ENCODE data around the gene POU2F2. TPM values are rescaled to one million over a fixed set of nuclear protein-coding genes. Genes with fewer than 3 reads are reported as not detected.

POU2F2 gene
- total RNA-seq, 1 experiment from 2014 or later, result 61.9 TPM

DNA sequence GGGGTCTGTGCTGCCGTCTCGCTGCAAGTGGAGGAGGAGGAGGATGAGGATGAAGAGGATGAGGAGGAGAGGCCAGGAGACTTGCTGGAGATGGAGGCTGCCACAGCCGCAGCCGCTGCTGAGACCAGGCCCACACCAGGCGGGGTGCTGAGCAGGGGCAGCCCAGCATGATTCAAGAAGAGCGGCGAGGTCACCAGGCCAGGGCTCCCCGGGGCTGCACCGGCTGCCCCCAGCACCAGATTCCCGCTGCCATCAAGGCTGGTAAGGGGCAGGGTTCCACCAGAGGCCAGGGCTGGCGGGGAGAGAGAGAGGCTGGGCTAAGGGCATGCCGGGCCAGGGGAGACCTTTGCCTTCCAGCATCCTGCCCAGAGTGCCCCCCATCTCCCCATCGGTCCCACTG lies 40.9 kb downstream of the POU2F2 start:
- H3K4me3 ChIP-seq (ENCODE audit: low read length), result no peak overlapping the region
- no peak overlapping the region for H3K9ac ChIP-seq (ENCODE audit: low read length)
- no peaks in the 10 kb centered on the region for H3K79me2 ChIP-seq (ENCODE audit: low read length)
- no peak overlapping the region for H3K4me2 ChIP-seq (ENCODE audit: low read depth, low read length, poor library complexity, severe bottlenecking)
- peaks cover 26% of the 10 kb centered on the region; the same call in 1 of the 2 replicates for H4K20me1 ChIP-seq (ENCODE audit: insufficient read depth, low read depth, low read length)
- H3K27me3 ChIP-seq (ENCODE audit: low read length), result no peaks in the 10 kb centered on the region
- no peaks in the 10 kb centered on the region for H3K9me3 ChIP-seq (ENCODE audit: low read length)
- H3K9me2 ChIP-seq (replicated peaks; ENCODE audit: insufficient read depth, low read length), result no peaks in the 10 kb centered on the region
- no peak overlapping the region for H3K27ac ChIP-seq (ENCODE audit: low read length)
- H3K36me3 ChIP-seq (ENCODE audit: insufficient read depth, low read length), result peaks cover 38% of the 10 kb centered on the region
- peaks cover 70% of the 10 kb centered on the region for H3K4me1 ChIP-seq (ENCODE audit: low read length)
- no peak for DNase-seq
- no peak overlapping the region for H2AFZ ChIP-seq (ENCODE audit: low read length)

DNA sequence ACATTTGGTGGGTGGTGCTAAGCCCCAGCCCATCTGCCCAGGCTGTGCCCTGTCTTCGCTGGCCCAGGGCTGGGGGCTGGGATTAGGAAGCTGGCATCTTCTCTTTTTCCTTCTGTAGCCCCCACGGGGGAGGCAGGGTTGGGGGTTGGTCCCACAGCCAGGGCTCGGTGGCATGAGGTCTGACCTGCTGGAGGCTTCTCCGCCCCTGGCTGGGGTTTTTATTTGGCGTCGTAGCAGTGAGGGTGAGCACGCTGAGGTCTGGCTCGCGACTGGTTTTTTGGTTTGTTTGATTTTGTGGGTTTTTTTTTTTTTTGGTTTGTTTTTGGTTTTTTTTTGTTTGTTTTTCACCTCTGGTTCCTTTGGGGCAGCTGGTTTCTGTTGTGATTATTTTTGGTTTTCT lies 41.6 kb downstream of the POU2F2 start:
- H3K27me3 ChIP-seq (ENCODE audit: low read length), result no peaks in the 10 kb centered on the region
- H3K9me2 ChIP-seq (replicated peaks; ENCODE audit: insufficient read depth, low read length), result no peaks in the 10 kb centered on the region
- no peak overlapping the region for H3K4me2 ChIP-seq (ENCODE audit: low read depth, low read length, poor library complexity, severe bottlenecking)
- no peak overlapping the region for H3K4me3 ChIP-seq (ENCODE audit: low read length)
- H3K79me2 ChIP-seq (ENCODE audit: low read length), result no peaks in the 10 kb centered on the region
- peaks cover 35% of the 10 kb centered on the region for H3K36me3 ChIP-seq (ENCODE audit: insufficient read depth, low read length)
- peak; percentile 38 for DNase-seq
- H2AFZ ChIP-seq (ENCODE audit: low read length), result no peak overlapping the region
- no peaks in the 10 kb centered on the region for H3K9me3 ChIP-seq (ENCODE audit: low read length)
- H4K20me1 ChIP-seq (ENCODE audit: insufficient read depth, low read depth, low read length), result peaks cover 20% of the 10 kb centered on the region; the same call in 1 of the 2 replicates
- peaks cover 70% of the 10 kb centered on the region for H3K4me1 ChIP-seq (ENCODE audit: low read length)
- no peak overlapping the region for H3K9ac ChIP-seq (ENCODE audit: low read length)
- no peak overlapping the region for H3K27ac ChIP-seq (ENCODE audit: low read length)

GRCh38 chr19:42089772-42090171 lies 42.5 kb downstream of the POU2F2 start:
- no peak overlapping the region for H3K4me2 ChIP-seq (ENCODE audit: low read depth, low read length, poor library complexity, severe bottlenecking)
- peaks cover 26% of the 10 kb centered on the region for H3K36me3 ChIP-seq (ENCODE audit: insufficient read depth, low read length)
- no peak overlapping the region for H2AFZ ChIP-seq (ENCODE audit: low read length)
- H3K9ac ChIP-seq (ENCODE audit: low read length), result no peak overlapping the region
- H3K79me2 ChIP-seq (ENCODE audit: low read length), result no peaks in the 10 kb centered on the region
- H3K27ac ChIP-seq (ENCODE audit: low read length), result no peak overlapping the region
- H3K4me3 ChIP-seq (ENCODE audit: low read length), result no peak overlapping the region
- DNase-seq, result peak; percentile 48
- no peaks in the 10 kb centered on the region for H3K9me3 ChIP-seq (ENCODE audit: low read length)
- H4K20me1 ChIP-seq (ENCODE audit: insufficient read depth, low read depth, low read length), result peaks cover 11% of the 10 kb centered on the region; the same call in 1 of the 2 replicates
- H3K27me3 ChIP-seq (ENCODE audit: low read length), result no peaks in the 10 kb centered on the region
- peaks cover 69% of the 10 kb centered on the region for H3K4me1 ChIP-seq (ENCODE audit: low read length)
- no peaks in the 10 kb centered on the region for H3K9me2 ChIP-seq (replicated peaks; ENCODE audit: insufficient read depth, low read length)

DNA sequence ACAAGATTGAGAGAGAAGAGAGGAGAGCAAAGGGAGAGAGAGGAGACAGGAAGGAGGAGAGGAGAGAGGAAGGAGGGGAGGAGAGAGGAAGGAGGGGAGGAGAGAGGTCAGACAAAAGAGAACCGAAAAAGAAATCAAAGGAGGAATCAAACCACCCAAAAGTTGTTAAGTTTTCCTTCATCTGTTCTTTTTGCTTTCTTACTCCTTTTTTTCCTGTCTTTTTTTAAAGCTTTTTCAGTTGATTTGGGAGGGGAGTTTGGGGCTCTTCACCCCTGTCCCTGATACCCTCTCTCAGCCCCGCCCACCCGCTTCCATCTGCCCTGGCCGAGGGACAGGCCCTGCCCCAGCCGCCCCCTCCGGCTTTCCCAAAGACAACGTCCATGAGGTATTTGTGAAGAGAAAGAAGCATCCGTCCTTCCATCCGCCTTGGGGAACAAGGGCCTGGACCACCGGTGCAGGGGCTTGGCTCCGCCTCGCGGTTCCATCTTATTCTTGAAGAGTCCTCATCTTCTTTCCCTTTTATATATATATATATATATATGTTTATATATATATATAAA lies 43.0 kb downstream of the POU2F2 start:
- Histone ChIP-seq H3K27me3 (ENCODE audit: low read length) (no peaks in the 10 kb centered on the region), H3K9me2 (replicated peaks; ENCODE audit: insufficient read depth, low read length) (no peaks in the 10 kb centered on the region), H4K20me1 (ENCODE audit: insufficient read depth, low read depth, low read length) (0 out of 2 replicates have a peak, but pooled peaks cover 7% of the 10 kb centered on the region), H3K4me2 (ENCODE audit: low read depth, low read length, poor library complexity, severe bottlenecking) (peak overlapping the region; percentile 18), H3K9me3 (ENCODE audit: low read length) (no peaks in the 10 kb centered on the region), H3K4me3 (ENCODE audit: low read length) (no peak overlapping the region), H3K36me3 (ENCODE audit: insufficient read depth, low read length) (peaks cover 21% of the 10 kb centered on the region), H3K4me1 (ENCODE audit: low read length) (peaks cover 65% of the 10 kb centered on the region), H2AFZ (ENCODE audit: low read length) (no peak overlapping the region), H3K79me2 (ENCODE audit: low read length) (no peaks in the 10 kb centered on the region), H3K9ac (ENCODE audit: low read length) (no peak overlapping the region), H3K27ac (ENCODE audit: low read length) (peak overlapping the region; percentile 82)
- no peak for DNase-seq

GRCh38 chr19:42088471-42089190 lies 43.6 kb downstream of the POU2F2 start:
- DNase-seq, result no peak
- H3K36me3 ChIP-seq (ENCODE audit: insufficient read depth, low read length), result peaks cover 15% of the 10 kb centered on the region
- H3K27ac ChIP-seq (ENCODE audit: low read length), result peak overlapping the region; percentile 82
- no peaks in the 10 kb centered on the region for H3K79me2 ChIP-seq (ENCODE audit: low read length)
- no peaks in the 10 kb centered on the region for H3K27me3 ChIP-seq (ENCODE audit: low read length)
- H3K4me1 ChIP-seq (ENCODE audit: low read length), result peaks cover 59% of the 10 kb centered on the region
- H3K9me2 ChIP-seq (replicated peaks; ENCODE audit: insufficient read depth, low read length), result no peaks in the 10 kb centered on the region
- H3K4me2 ChIP-seq (ENCODE audit: low read depth, low read length, poor library complexity, severe bottlenecking), result peak overlapping the region; percentile 18
- peak overlapping the region; percentile 1; the same call in 1 of the 2 replicates for H3K9ac ChIP-seq (ENCODE audit: low read length)
- H3K4me3 ChIP-seq (ENCODE audit: low read length), result no peak overlapping the region
- H3K9me3 ChIP-seq (ENCODE audit: low read length), result no peaks in the 10 kb centered on the region
- 0 out of 2 replicates have a peak, but pooled peaks cover 3% of the 10 kb centered on the region for H4K20me1 ChIP-seq (ENCODE audit: insufficient read depth, low read depth, low read length)
- H2AFZ ChIP-seq (ENCODE audit: low read length), result no peak overlapping the region

DNA sequence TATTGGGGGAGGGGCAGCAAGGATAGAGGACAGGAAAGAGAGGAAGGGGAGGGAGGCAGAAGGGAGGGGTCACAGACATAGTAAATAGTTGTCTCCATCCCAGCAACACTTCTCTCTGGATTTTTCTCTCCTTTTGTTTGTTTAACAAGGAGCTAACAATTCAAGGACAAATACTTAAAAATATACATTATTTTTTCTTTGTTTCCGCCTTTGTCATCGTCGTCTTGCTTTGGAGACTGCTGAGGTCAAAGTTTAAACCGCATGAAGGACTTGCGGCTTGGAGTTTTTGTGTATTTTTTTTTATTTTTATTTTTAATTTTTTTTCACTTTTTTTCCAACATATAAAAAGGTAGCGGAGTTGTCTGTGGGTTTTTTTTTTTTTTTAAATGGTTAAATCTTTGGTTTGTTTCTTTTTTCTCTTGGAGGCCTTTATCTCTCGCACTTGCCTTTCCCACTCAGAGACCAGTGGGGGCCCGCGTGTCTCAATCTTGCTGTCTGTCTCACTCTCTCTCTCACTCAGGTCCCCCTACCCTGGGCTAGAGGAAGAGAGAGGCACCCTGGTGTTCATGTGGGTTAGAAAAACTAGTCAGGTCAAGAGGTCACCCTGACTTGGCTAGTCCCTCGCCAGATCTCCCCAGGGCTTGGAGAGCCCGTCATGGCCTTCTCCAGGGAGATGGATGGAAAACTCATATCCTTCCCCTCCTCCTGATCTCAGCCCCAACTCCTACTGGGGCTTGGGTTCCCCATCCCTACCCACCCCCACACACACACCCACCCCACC lies 45.3 kb downstream of the POU2F2 start:
- H3K9me2 ChIP-seq (replicated peaks; ENCODE audit: insufficient read depth, low read length), result no peaks in the 10 kb centered on the region
- no peak overlapping the region for H3K4me2 ChIP-seq (ENCODE audit: low read depth, low read length, poor library complexity, severe bottlenecking)
- no peaks in the 10 kb centered on the region for H3K9me3 ChIP-seq (ENCODE audit: low read length)
- peaks cover 3% of the 10 kb centered on the region; the same call in 1 of the 2 replicates for H4K20me1 ChIP-seq (ENCODE audit: insufficient read depth, low read depth, low read length)
- H2AFZ ChIP-seq (ENCODE audit: low read length), result no peak overlapping the region
- DNase-seq, result peak; percentile 71
- H3K27me3 ChIP-seq (ENCODE audit: low read length), result no peaks in the 10 kb centered on the region
- H3K4me3 ChIP-seq (ENCODE audit: low read length), result no peak overlapping the region
- peaks cover 5% of the 10 kb centered on the region; the same call in 1 of the 2 replicates for H3K36me3 ChIP-seq (ENCODE audit: insufficient read depth, low read length)
- no peaks in the 10 kb centered on the region for H3K79me2 ChIP-seq (ENCODE audit: low read length)
- peaks cover 49% of the 10 kb centered on the region for H3K4me1 ChIP-seq (ENCODE audit: low read length)
- H3K9ac ChIP-seq (ENCODE audit: low read length), result no peak overlapping the region
- peak overlapping the region; percentile 82 for H3K27ac ChIP-seq (ENCODE audit: low read length)

DNA sequence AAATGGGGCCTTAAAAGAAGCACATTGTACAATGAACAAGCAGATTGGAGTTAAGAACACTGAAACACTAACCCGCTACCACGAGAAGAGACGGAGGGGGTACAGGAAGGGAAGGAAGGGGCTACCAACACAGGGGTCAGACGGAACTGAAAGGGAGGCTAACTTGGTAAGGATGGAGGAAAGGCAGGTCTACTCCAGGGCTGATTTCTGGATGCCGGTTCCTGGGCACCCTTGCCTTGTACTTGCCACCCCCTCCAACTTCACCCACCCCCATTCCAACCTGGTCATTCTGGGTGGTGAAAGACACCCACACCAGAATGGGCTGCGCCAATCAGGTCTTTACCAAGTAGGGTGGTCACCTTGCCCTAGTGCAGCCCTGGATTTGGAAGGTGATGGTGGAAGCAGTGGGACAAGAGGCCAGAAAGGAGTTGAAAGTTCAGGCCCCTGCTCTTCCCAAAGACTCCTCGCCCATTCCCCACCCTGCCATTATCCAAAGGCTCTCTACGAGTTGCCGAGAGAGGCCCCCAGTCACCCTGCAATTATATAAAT lies 46.0 kb downstream of the POU2F2 start:
- Histone ChIP-seq H3K4me1 (ENCODE audit: low read length) (peaks cover 42% of the 10 kb centered on the region), H2AFZ (ENCODE audit: low read length) (no peak overlapping the region), H3K36me3 (ENCODE audit: insufficient read depth, low read length) (no peaks in the 10 kb centered on the region; the same call in 1 of the 2 replicates), H3K4me3 (ENCODE audit: low read length) (no peak overlapping the region), H3K9me3 (ENCODE audit: low read length) (no peaks in the 10 kb centered on the region), H3K79me2 (ENCODE audit: low read length) (no peaks in the 10 kb centered on the region), H3K27me3 (ENCODE audit: low read length) (no peaks in the 10 kb centered on the region), H4K20me1 (ENCODE audit: insufficient read depth, low read depth, low read length) (peaks cover 9% of the 10 kb centered on the region; the same call in 1 of the 2 replicates), H3K4me2 (ENCODE audit: low read depth, low read length, poor library complexity, severe bottlenecking) (no peak overlapping the region), H3K9me2 (replicated peaks; ENCODE audit: insufficient read depth, low read length) (no peaks in the 10 kb centered on the region), H3K27ac (ENCODE audit: low read length) (peak overlapping the region; percentile 82), H3K9ac (ENCODE audit: low read length) (no peak overlapping the region)
- peak; percentile 77 for DNase-seq

- no peak for DNase-seq
- Histone ChIP-seq H3K9me2 (replicated peaks; ENCODE audit: insufficient read depth, low read length) (no peaks in the 10 kb centered on the region), H4K20me1 (ENCODE audit: insufficient read depth, low read depth, low read length) (peaks cover 31% of the 10 kb centered on the region)
Observed at GRCh38 chr19:42083537-42083936, 48.7 kb downstream of the POU2F2 start.

More at GRCh38 chr19:42083537-42083936, 48.7 kb downstream of the POU2F2 start:
- no peak overlapping the region for H3K4me3 ChIP-seq (ENCODE audit: low read length)
- H3K4me2 ChIP-seq (ENCODE audit: low read depth, low read length, poor library complexity, severe bottlenecking), result no peak overlapping the region
- H3K79me2 ChIP-seq (ENCODE audit: low read length), result peaks cover 10% of the 10 kb centered on the region
- no peaks in the 10 kb centered on the region for H3K9me3 ChIP-seq (ENCODE audit: low read length)
- peaks cover 4% of the 10 kb centered on the region; the same call in 1 of the 2 replicates for H3K36me3 ChIP-seq (ENCODE audit: insufficient read depth, low read length)
- peaks cover 17% of the 10 kb centered on the region for H3K4me1 ChIP-seq (ENCODE audit: low read length)
- no peaks in the 10 kb centered on the region for H3K27me3 ChIP-seq (ENCODE audit: low read length)
- no peak overlapping the region for H3K9ac ChIP-seq (ENCODE audit: low read length)
- no peak overlapping the region for H3K27ac ChIP-seq (ENCODE audit: low read length)
- no peak overlapping the region for H2AFZ ChIP-seq (ENCODE audit: low read length)

Measured in Karpas-422 (cell line).